Loucy (cell line): Measurements from ENCODE around the gene KSR1.
A peak's percentile ranks its signal among the peaks of the same experiment; 100 is the strongest.

Experiments used
- H2AFZ ChIP-seq: fragments of 200-600 bp; sonication (generic); 2 replicates; pipeline ENCODE4 v1.6.0; 2016; ENCODE audit warnings: antibody characterized with exemption, mild to moderate bottlenecking, low read length, moderate library complexity
- H3F3A ChIP-seq: fragments of 200-600 bp; 2 replicates; pipeline ENCODE4 v1.6.0; 2016; ENCODE audit warnings: antibody characterized with exemption, low read depth, mild to moderate bottlenecking
- H3K27me3 ChIP-seq: fragments of 200-600 bp; sonication (generic); 2 replicates; pipeline ENCODE4 v1.6.1; 2014; ENCODE audit warnings: low read length, mild to moderate bottlenecking; ENCODE audit not compliant: insufficient read depth, poor library complexity, severe bottlenecking
- H3K36me3 ChIP-seq: fragments of 200-600 bp; sonication (generic); 2 replicates; pipeline ENCODE4 v1.6.1; 2016; ENCODE audit warnings: low read length; ENCODE audit not compliant: insufficient read depth
- H3K4me1 ChIP-seq: fragments of 200-600 bp; sonication (generic); 2 replicates; pipeline ENCODE4 v1.5.1; 2014; ENCODE audit warnings: low read length, mild to moderate bottlenecking; ENCODE audit not compliant: insufficient read depth, poor library complexity, severe bottlenecking
- H3K4me2 ChIP-seq: fragments of 200-600 bp; sonication (generic); 2 replicates; pipeline ENCODE4 v1.6.0; 2014; ENCODE audit warnings: antibody characterized with exemption, low read length, low read depth, mild to moderate bottlenecking; ENCODE audit not compliant: poor library complexity, severe bottlenecking
- H3K4me3 ChIP-seq: fragments of 200-600 bp; sonication (generic); 2 replicates; pipeline ENCODE4 v1.5.1; 2014; ENCODE audit warnings: low read length, mild to moderate bottlenecking, mixed read lengths; ENCODE audit not compliant: poor library complexity, severe bottlenecking
- H3K79me2 ChIP-seq: fragments of 200-600 bp; sonication (generic); 2 replicates; pipeline ENCODE4 v1.6.1; 2014; ENCODE audit warnings: low read length; ENCODE audit not compliant: insufficient read depth
- H3K9ac ChIP-seq: fragments of 200-600 bp; sonication (generic); 2 replicates; pipeline ENCODE4 v1.6.0; 2014; ENCODE audit warnings: mild to moderate bottlenecking, low read depth, low read length, moderate library complexity; ENCODE audit not compliant: poor library complexity, severe bottlenecking
- H3K9me2 ChIP-seq: fragments of 200-600 bp; sonication (generic); replicated peaks from 2 replicates; pipeline ENCODE4 v1.6.1; 2016; ENCODE audit warnings: low read depth, low read length, mixed read lengths
- H3K9me3 ChIP-seq: fragments of 200-600 bp; sonication (generic); 2 replicates; pipeline ENCODE4 v1.6.1; 2014; ENCODE audit warnings: mild to moderate bottlenecking, antibody characterized with exemption, low read length, low read depth; ENCODE audit not compliant: insufficient read depth
- H4K20me1 ChIP-seq: fragments of 200-600 bp; sonication (generic); 2 replicates; pipeline ENCODE4 v1.6.0; 2014; ENCODE audit warnings: antibody characterized with exemption, low read length, mild to moderate bottlenecking; ENCODE audit not compliant: insufficient read depth, poor library complexity, severe bottlenecking
- EZH2phosphoT487 ChIP-seq: fragments of 200-600 bp; IDR thresholded peaks from 2 replicates; pipeline ENCODE4 v1.6.1; 2018; ENCODE audit warnings: antibody characterized with exemption, mild to moderate bottlenecking, moderate library complexity, borderline replicate concordance
- TF ChIP-seq, protein P1 (sequence below): fragments of 200-600 bp; sonication (generic); conservative IDR thresholded peaks from 2 replicates; pipeline ENCODE4 v1.5.1; 2014; ENCODE audit warnings: mild to moderate bottlenecking, antibody characterized with exemption, low read length

Gene KSR1

DNA sequence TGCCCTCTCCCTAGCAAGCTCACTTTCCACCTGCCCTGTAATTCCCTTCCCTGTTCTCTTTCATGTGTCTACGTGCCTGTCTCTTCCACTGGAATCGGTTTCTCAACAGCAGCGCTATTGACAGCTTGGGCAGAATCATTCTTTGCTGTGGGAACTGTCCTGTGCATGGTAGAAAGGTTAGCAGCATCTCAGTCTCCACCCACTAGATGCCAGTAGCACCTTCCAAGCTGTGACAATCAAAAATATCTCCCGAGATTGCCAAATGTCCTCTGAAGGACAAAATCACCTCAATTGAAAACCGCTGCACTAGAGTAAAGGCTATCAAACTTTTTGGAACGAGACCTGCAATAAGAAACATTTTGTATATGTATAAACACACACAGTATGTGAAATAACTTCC lies 41.6 kb upstream of the KSR1 start:
- Histone ChIP-seq H3F3A (no peaks in the 10 kb centered on the region), H3K9me2 (no peaks in the 10 kb centered on the region), H3K4me3 (no peak overlapping the region), H3K9me3 (no peaks in the 10 kb centered on the region), H3K9ac (no peak overlapping the region), H3K4me1 (peaks cover 8% of the 10 kb centered on the region), H2AFZ (no peak overlapping the region), H3K4me2 (no peak overlapping the region), H3K27me3 (no peaks in the 10 kb centered on the region), H3K36me3 (no peaks in the 10 kb centered on the region), H3K79me2 (no peaks in the 10 kb centered on the region), H4K20me1 (no peaks in the 10 kb centered on the region)
- no peak for TF ChIP-seq EZH2phosphoT487
- TF ChIP-seq, protein P1, sequence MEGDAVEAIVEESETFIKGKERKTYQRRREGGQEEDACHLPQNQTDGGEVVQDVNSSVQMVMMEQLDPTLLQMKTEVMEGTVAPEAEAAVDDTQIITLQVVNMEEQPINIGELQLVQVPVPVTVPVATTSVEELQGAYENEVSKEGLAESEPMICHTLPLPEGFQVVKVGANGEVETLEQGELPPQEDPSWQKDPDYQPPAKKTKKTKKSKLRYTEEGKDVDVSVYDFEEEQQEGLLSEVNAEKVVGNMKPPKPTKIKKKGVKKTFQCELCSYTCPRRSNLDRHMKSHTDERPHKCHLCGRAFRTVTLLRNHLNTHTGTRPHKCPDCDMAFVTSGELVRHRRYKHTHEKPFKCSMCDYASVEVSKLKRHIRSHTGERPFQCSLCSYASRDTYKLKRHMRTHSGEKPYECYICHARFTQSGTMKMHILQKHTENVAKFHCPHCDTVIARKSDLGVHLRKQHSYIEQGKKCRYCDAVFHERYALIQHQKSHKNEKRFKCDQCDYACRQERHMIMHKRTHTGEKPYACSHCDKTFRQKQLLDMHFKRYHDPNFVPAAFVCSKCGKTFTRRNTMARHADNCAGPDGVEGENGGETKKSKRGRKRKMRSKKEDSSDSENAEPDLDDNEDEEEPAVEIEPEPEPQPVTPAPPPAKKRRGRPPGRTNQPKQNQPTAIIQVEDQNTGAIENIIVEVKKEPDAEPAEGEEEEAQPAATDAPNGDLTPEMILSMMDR: 0 out of 2 replicates have a peak, but pooled peaks have one; percentile 14

DNA sequence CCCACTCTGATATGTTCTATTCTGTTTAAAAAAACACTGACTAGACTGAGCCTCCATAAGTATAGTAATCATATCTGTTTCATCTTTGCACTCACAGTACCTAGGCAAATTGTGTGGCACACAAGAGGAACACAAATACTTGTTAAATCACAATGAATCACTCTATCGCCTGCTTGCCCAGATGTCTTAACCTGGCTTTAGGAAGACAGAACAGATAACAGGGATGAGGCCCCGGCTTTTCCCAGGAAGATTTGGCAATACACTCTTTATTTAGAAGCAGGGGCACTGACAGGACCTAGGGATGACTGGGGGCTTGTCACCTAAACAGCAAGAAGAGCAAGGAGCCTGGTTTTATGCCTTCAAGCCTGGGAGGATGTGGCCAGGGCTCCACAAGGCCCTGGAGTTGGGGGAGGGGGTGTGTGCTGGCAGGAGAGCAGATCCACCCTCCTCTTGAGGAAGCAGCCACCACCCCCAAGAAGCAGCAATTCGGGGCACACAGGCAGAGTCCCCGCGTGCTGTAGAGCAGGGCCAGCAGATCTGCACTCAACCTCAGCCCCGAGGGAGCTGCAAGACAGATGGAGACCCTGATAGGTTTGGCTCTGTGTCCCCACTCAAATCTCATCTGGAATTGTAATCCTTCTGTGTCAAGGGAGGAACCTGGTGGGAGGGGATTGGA lies 41.0 kb upstream of the KSR1 start:
- H2AFZ ChIP-seq: no peak overlapping the region
- TF ChIP-seq, protein P1: no peak
- TF ChIP-seq EZH2phosphoT487: no peak

DNA sequence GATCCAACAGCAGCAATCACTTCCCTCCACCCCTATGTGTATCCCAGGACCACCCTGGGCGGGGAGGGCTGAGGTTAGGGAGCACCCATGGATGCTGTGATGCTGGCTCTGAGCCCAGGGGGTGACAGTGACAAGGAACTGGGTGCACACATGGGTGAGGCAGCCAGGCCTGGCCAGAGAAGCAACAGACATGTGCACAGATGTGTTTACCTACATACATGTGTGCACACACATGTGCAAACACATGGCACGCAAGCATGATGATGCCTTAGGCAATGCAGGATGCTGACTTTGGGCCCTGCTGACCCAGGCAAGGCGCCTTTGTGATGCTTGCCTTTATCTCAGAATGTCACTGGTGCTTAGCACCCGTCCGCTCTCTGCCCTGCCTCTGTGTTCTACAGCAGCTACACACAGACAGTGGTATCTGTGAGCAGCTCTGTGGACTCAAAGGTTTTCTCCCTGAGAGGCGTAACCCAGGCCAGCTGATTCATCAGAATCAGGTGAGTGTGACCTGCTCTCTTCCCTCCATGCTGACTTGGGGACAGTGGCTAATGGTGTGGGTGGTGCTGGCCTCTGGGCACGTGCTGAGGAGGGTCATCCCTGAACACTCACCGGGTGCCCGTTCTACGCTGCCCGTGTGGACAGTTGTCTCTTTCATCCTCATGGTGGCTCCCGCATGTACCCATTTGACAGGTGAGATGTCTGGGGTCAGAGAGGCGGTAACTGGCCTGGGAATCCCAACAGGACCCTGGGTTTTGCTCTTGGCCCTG lies 38.5 kb upstream of the KSR1 start:
- no peaks in the 10 kb centered on the region for H3K36me3 ChIP-seq
- no peaks in the 10 kb centered on the region for H3K9me2 ChIP-seq
- no peak overlapping the region for H2AFZ ChIP-seq
- no peak overlapping the region for H3K9ac ChIP-seq
- H3F3A ChIP-seq: no peaks in the 10 kb centered on the region
- H3K4me3 ChIP-seq: no peak overlapping the region
- H3K4me2 ChIP-seq: no peak overlapping the region
- H3K9me3 ChIP-seq: no peaks in the 10 kb centered on the region
- peaks cover 8% of the 10 kb centered on the region for H3K4me1 ChIP-seq
- H3K27me3 ChIP-seq: no peaks in the 10 kb centered on the region
- no peaks in the 10 kb centered on the region for H4K20me1 ChIP-seq
- TF ChIP-seq, protein P1: no peak
- TF ChIP-seq EZH2phosphoT487: no peak
- no peaks in the 10 kb centered on the region for H3K79me2 ChIP-seq

More for the DNA sequence above, 41.0 kb upstream of the KSR1 start:
- Histone ChIP-seq H3K79me2 (no peaks in the 10 kb centered on the region), H3K4me1 (peaks cover 8% of the 10 kb centered on the region), H3K4me3 (no peak overlapping the region), H4K20me1 (no peaks in the 10 kb centered on the region), H3K36me3 (no peaks in the 10 kb centered on the region), H3K9ac (no peak overlapping the region), H3F3A (no peaks in the 10 kb centered on the region), H3K9me3 (no peaks in the 10 kb centered on the region), H3K27me3 (no peaks in the 10 kb centered on the region), H3K4me2 (no peak overlapping the region), H3K9me2 (no peaks in the 10 kb centered on the region)
